NB4 (cell line): ENCODE measurements around the gene MVB12A.

Experiments used
- DNase-seq: peaks from one replicate; pipeline ENCODE4 v3.0.0; 2010; ENCODE audit warnings: low read depth
- H3K4me3 ChIP-seq: one replicate; pipeline ENCODE4 v1.5.1; 2011; ENCODE audit warnings: mild to moderate bottlenecking, low read depth, low read length, moderate library complexity
- CTCF ChIP-seq: IDR thresholded peaks from one replicate; pipeline ENCODE4 v1.5.1; 2012; ENCODE audit warnings: low read depth, low read length
- MAX ChIP-seq: IDR thresholded peaks from 2 replicates; pipeline ENCODE4 v1.6.1; 2011; ENCODE audit warnings: low read depth, low read length
- MYC ChIP-seq: IDR thresholded peaks from 2 replicates; pipeline ENCODE4 v1.6.1; 2011; ENCODE audit warnings: low read depth, low read length
- POLR2A ChIP-seq: IDR thresholded peaks from 2 replicates; pipeline ENCODE4 v1.6.1; 2011; ENCODE audit warnings: mild to moderate bottlenecking; ENCODE audit not compliant: insufficient read length; ENCODE audit errors: extremely low read depth

The MVB12A gene

GRCh38 chr19:17419621-17420474 lies at the start of gene MVB12A:
Gene MVB12A (plus strand): TSS chr19:17420047. CDS start chr19:17420136, 89 bp downstream.
- peak within 1 kb of the TSS; percentile 79 for H3K4me3 ChIP-seq
- TF ChIP-seq CTCF (no peak), MAX (peak; percentile 89), POLR2A (peak; percentile 31), MYC (peak; percentile 97)
- peak; percentile 99 for DNase-seq

DNA sequence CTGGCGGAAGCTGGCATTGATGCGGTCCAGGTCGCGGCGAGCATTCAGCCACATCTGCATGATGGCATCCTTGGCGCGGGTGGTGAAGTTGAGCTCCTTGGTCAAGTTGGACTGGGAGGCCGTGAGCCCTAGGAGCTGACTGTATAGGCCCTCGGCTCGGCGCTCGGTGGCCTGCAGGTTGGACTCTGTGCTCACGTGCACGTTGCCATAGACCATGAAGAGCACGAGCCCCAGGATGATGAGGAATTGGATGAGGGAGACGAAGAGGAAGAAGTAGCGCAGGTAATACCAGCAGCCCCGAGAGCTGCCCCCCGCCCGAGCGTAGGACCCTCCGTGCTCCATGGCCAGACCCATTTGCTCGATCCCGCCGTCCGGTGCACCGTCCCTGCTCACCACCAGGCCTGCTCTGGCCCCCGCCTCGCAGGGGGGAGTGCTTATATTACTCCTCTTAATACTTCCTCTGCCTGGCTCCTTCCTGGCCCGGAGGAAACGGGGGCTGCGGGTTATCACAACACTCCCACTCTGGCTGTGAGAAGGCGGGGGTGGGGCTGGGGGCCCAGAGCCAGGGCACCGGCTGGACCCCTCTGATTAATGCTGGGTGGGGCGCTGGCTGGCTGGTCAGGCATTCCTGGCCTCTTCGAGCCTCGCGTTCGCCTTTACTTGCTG lies 42.8 kb upstream of the MVB12A start, which contains the start of gene PLVAP:
PLVAP (minus strand) TSS at position 408 of the 666 bp plus-strand sequence; CDS start at position 354, 54 bp downstream.
- no peak within 1 kb of the TSS for H3K4me3 ChIP-seq
- TF ChIP-seq CTCF (no peak), MAX (no peak), POLR2A (no peak), MYC (no peak)
- peak; percentile 24 for DNase-seq

DNA sequence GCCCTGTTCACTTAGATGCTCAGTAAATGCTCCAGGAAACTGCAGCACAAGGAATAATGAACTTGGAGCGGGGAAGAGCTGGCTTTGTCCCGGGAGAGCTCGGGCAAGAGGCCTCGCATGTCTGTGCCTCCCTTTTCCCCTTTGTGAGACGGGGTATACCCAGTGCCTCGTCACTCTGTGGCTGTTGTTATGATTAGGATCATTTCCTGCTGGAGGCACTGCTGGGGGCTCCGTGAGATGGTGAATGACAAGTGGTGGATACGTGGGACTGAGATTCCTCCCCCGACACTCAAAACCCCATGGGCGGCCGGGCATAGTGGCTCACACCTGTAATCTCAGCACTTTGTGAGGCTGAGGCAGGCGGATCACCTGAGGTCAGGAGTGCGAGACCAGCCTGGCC lies 41.6 kb upstream of the MVB12A start:
- H3K4me3 ChIP-seq: no peak overlapping the region
- no peak for DNase-seq
- TF ChIP-seq MYC: no peak
- no peak for TF ChIP-seq MAX
- no peak for TF ChIP-seq POLR2A
- TF ChIP-seq CTCF: no peak

- no peak for DNase-seq
- H3K4me3 ChIP-seq: no peak overlapping the region
- TF ChIP-seq MYC (no peak), POLR2A (no peak), MAX (no peak), CTCF (no peak)
These were observed 40.6 kb upstream of the MVB12A start for GRCh38 chr19:17379221-17379631.

DNA sequence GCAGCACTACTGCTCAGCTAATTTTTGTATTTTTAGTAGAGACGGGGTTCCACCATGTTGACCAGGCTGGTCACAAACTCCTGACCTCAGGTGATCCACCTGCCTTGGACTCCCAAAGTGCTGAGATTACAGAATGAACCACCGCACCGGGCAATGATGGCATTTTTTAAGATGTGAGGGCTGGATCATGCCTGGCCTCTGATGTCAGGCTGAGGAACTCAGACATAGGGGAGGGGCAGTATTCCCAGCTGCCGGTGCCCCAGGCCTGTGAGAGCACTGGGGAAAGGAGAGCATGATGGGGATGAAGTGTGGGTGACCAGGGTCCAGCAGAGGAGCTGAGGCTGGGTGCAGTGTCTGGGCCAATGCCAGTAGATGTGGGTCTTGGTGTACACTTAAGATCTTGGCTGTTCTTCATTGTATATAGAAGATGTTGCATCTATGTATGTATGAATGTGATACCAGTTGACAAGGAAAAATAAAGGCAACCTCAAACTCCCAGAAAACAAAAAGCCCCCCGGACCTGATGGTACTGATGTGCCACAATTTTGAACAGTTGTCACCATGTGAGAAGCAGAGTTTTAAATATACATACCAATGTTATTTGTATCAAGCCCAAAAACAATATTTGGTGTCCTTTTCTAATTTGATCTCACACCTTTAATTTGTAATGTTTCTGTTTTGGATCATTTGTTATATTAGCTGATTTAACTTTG lies 39.3 kb upstream of the MVB12A start:
- DNase-seq: no peak
- no peak overlapping the region for H3K4me3 ChIP-seq
- no peak for TF ChIP-seq CTCF
- no peak for TF ChIP-seq MYC
- TF ChIP-seq POLR2A: no peak
- TF ChIP-seq MAX: no peak
